GM21723 (cell line): ENCODE data around the gene C1orf56.

Source experiments
- ATAC-seq: cut with Tn5 transposase; IDR thresholded peaks from one replicate; pipeline ENCODE4 v1.9.1; 2021; ENCODE audit warnings: mild to moderate bottlenecking, moderate library complexity; ENCODE audit not compliant: unreplicated experiment

C1orf56 gene

DNA sequence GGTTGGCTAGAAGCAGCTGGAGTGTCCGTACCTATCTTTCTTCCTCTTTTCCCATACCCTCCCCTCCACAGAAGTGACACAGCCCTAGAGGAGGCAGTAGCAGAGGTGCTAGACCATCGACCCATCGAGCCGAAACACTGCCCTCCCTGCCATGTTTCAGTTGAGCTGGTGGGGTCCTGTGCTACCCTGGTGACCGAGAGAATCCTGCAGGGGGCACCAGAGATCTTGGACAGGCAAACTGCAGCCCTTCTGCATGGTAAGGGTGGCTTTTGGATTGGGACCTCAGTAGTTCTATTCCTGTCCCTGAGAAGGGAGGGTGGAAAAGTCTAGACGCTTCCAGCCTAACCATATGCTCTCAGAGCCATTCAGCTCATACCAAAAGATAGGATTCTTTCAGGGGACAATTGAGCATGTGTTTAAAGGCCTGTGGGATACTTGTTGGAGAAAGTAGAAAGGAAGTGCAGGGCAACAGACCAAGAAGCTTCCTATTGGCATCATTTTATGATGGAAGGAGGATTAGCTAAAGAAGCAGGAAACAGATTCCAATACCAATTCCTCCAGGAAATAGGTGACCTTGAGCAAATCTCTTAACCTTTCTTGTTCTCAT lies 22.9 kb upstream of the C1orf56 start:
- ATAC-seq = no peak

DNA sequence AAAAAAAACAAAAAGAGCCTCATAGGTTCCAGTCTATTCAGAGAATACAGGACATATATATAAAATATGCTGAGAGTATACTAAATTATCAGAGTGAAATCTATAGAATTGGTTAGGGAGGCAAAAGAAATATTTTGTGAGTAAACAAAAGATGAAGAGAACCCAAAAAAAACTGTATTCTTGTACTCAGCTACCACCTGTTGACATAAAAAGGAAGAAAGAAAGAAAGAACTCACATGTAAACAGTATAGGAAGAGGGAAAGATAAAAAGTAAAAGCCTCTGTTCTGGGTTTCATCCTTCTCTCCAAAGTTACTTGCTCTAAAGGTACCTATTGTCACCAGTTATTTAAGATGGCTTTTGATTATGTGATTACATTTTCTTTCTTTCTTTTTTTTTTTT lies 21.1 kb upstream of the C1orf56 start:
- ATAC-seq = no peak

DNA sequence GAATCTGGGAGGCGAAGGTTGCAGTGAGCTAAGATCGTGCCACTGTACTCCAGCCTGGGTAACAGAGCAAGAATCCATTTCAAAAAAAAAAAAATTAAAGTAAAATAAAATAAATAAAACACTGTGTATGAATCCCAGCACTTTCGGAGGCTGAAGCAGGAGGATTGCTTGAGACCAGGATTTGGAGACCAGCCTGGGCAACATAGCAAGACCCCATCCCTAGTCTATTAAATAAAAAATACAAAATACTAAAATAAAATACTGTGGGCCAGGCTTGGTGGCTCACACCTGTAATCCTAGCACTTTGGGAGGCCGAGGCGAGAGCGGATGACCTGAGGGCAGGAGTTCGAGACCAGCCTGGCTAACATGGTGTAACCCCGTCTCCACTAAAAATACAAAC lies 15.4 kb upstream of the C1orf56 start:
- ATAC-seq = no peak

GRCh38 chr1:151035167-151035566 lies 12.4 kb upstream of the C1orf56 start:
- ATAC-seq = no peak

DNA sequence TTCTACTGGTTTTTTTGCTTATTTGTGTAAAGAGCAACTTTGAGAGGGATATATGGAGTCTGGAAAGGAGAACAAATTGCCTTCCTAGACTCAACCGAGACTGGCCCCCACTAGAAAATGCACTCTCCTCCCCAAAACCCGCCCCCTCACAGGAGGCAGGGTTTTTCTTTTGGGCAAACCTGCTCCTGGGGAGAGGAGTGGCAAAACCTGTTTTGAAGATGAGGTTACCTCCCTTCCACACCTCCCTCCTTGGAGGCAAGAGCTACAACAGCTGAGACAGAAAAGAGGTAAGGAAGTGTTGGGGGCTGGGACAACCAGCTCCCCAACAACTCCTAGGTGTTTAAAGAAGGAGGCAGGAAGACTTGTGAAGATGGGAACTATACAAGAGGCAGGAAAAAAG lies 11.2 kb upstream of the C1orf56 start, which contains the start of gene BNIPL:
Gene BNIPL (plus strand): TSS at position 231 of the 400 bp plus-strand sequence. CDS start 140 bp downstream, at position 371.
- no peak for ATAC-seq

- ATAC-seq = no peak
Measured at GRCh38 chr1:151037032-151037431, 10.5 kb upstream of the C1orf56 start.

- no peak for ATAC-seq
Measured at GRCh38 chr1:151039521-151039920, 8.0 kb upstream of the C1orf56 start.

DNA sequence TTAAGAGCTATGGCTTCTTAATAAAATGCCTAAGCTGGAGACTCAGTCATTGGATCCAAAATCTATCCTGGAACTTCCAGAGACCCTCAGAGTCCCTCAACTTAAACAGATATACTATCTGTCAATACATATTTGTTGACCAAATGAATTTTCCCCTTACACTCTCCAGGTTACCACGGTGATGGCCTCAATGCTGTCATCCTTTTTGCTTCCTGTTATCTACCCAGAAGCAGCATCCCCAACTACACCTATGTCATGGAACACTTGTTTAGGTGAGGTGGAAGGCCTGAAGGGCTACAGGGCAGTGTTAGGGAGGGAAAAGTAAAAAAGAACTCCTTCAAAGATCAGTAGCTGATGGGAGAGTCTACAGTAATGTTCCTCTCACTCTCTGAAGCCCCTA lies 4.4 kb upstream of the C1orf56 start:
- no peak for ATAC-seq

DNA sequence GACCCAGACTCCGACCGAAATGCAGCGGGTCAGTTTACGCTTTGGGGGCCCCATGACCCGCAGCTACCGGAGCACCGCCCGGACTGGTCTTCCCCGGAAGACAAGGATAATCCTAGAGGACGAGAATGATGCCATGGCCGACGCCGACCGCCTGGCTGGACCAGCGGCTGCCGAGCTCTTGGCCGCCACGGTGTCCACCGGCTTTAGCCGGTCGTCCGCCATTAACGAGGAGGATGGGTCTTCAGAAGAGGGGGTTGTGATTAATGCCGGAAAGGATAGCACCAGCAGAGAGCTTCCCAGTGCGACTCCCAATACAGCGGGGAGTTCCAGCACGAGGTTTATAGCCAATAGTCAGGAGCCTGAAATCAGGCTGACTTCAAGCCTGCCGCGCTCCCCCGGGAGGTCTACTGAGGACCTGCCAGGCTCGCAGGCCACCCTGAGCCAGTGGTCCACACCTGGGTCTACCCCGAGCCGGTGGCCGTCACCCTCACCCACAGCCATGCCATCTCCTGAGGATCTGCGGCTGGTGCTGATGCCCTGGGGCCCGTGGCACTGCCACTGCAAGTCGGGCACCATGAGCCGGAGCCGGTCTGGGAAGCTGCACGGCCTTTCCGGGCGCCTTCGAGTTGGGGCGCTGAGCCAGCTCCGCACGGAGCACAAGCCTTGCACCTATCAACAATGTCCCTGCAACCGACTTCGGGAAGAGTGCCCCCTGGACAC lies 534 bp downstream of the C1orf56 start:
- peak; percentile 75 for ATAC-seq

GRCh38 chr1:151048645-151049032 lies 1.1 kb downstream of the C1orf56 start:
- ATAC-seq = no peak

DNA sequence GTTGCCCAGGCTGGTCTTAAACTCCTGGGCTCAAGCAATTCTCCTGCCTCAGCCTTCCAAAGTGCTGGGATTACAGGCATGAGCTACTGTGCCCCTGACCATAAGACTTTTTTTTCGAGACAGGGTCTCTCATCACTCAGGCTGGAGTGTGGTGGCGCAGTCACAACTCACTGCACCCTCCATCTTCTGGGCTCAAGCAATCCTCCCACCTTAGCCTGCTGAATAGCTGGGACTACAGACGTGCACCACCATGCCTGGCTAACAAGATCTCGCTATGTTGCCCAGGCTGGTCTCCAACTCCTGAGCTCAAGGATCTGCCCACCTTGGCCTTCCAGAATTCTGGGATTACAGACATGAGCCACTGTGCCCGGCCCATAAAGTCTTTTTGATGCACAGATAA lies 1.9 kb downstream of the C1orf56 start:
- ATAC-seq = no peak

GRCh38 chr1:151050051-151050688 lies 2.6 kb downstream of the C1orf56 start:
- ATAC-seq = no peak

DNA sequence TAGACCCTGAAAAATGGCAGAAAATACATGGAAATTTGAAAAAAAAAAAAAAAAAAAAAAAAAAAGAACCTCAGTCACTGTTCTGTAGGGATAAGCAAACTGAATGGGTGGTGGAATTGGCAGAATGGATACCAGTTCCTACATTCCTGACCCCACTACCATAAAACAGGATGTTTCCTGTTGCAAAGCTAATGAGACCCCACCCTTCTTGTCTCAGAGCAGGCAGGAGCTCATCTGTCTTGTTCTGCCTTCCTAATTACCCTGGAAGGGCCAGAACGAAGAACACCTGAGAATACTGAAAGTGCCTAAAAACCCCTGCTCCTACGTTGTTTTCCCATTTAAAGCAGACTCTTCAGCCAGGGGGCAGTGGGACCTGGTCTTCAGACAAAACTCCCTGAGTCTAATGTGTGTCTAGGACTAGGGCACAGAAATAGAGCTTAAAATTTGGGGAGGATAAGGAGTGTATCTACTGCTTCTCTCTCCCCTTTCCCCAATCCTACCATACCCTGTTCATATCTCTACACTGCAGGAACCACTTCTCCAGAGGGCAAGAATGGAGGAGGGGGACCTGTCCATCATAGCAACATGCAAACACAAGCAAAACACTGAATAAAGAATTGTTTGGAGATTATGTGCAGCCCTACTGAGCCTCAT lies 3.9 kb downstream of the C1orf56 start:
- no peak for ATAC-seq

GRCh38 chr1:151054971-151055547 lies 7.5 kb downstream of the C1orf56 start:
- ATAC-seq = no peak

DNA sequence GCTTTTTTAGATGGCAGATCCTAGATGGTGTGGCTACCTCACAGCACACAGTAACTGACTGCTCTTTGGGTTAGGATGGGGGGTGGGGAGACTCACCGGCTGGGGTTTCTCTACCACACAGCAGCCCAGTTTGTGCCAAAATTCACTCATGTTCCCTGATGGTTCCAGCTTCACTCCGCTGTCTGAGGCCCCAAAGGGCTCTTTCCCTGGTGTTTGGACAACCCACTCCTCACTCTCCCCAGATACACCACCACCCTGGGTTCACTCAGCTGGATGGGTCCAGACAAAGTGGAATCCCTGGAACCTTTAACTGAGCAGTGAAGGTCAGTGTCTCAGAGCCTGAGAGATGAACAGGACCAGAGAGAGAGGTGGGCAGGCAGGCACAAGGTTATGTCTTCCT lies 8.0 kb downstream of the C1orf56 start:
- ATAC-seq = no peak

DNA sequence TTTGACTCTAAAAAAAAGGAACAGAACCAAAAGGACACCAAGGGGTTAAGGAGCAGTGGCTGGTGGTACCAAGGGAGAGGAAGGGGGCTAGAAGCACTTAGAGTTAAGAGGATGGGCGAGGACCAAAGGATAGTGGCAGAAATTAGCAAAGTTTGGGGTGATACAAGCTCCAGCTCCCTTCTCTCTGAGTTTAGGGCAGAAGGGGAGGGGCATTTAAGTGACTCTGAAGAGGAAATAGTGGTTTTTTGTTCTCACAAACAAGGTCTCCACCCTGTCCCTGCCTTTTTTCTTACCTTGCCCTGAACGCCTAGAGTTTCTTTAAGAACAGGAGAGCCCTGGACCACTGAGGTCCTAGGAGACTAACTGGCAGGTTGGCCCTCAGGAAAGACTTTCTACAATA lies 8.6 kb downstream of the C1orf56 start:
- no peak for ATAC-seq

DNA sequence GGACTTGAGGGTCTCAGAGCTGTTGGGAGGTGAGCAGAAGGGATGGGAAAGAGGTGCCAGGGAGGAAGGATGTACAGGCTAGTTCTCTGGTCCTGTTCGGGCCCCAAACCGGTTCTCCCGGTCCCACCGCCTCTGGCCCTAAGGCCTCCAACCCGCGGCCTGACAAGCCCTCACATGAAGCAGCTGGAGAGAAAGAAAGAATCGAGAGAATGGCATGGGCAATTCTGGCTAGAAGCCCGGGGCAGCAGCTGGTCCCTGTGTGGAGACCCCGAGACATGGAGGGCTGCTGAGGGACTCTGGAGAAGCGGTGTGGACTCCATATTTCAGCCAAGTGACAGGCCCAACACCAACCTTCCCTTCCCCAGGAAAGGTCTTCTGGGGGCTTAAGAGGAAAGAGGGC lies 11.1 kb downstream of the C1orf56 start:
- ATAC-seq = no peak

DNA sequence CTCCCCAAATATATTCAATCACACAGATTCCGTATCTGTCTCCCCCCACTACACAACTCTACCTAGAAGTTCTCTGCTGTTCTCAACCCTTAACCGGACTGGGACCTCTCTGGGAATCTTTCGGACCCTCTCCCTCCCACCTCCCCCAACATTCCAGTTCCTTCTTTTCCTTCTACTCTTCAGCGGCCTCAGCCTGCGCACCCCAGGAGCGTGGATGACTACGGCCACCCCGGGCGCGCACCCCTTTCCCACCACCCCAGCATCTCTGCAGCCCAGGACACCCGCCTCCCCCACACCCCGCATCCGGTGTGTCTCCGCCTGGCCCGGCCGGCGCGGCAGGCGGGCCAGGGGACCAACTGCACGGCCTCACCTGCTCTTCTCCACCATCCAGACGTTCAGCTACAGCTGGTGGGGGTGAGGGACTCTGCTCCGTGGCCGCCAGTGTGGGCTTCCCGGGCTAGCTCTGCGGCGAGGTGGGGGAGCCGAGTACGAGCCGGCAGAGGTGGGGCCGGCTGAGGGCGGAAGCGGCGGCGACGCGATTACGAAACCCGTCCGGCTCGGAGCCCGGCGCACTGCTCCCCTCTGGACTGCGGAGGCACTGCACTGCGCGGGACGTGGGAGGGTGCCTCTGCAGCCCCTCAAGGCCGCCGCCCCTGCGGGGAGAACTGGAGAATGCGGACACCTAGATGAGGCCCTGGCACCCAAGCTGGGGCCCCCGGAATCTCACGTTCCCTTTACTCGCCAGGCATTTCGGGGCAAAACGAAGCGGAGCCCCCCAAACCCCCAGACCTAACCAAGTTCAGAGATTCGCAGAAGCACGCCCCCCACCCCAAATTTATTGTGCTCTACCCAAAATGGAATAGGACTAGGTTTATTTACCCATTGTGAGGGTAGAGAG lies 11.8 kb downstream of the C1orf56 start, which contains the start of gene CDC42SE1:
Gene CDC42SE1 (minus strand): TSS at position 514 of the 898 bp plus-strand sequence. CDS start 3,892 bp downstream, outside the sequence.
- ATAC-seq = peak; percentile 83

- ATAC-seq = no peak
Measured at GRCh38 chr1:151060007-151060656, 12.6 kb downstream of the C1orf56 start, which contains the start of gene MLLT11. Gene MLLT11, plus strand, starts transcription at chr1:151060397. Its CDS starts 6,828 bp downstream, at chr1:151067225.
